T47D (cell line): ENCODE data around the gene SLC7A6.

Experiments
- DNase-seq, 2 experiments: peaks; one replicate each; pipeline versions ENCODE4 v3.0.0 to v3.0.0-alpha.2; 2011 to 2012; ENCODE audit warnings: low read depth in 1 of 2, low spot score in 1 of 2
- JUND ChIP-seq: IDR thresholded peaks from 2 replicates; pipeline ENCODE4 v1.6.1; 2012; ENCODE audit warnings: low read depth
- in situ Hi-C: cut with HindIII; loops from 2 replicates; pipeline ENCODE4 v1.10.0; 2016; ENCODE audit warnings: low sequenced_read_pairs, low pct_unique_long_range_greater_than_20kb

Gene SLC7A6

GRCh38 chr16:68251832-68252231, 12.5 kb upstream of the SLC7A6 start:
- in situ Hi-C loops: no loop called here
- no peak for DNase-seq
- TF ChIP-seq JUND: no peak

DNA sequence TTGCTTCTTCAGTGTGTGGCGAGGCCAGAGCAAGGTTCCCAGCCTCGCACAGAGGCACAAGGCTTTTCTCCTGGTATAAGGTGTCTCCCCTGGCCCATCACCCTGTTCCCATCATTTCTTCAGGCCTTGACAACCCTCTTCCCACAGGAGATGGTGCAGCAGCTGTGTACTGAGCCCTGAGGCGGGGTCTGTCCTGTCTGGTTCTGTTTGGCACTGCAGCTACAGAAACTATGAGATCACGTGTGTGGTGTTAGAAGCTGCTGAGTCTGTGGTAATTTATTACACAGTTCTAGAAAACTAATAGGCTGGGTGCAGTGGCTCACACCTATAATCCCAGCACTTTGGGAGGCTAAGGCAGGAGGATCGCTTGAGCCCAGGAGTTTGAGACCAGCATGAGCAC, 11.9 kb upstream of the SLC7A6 start:
- TF ChIP-seq JUND: no peak
- in situ Hi-C loops: no loop called here

DNA sequence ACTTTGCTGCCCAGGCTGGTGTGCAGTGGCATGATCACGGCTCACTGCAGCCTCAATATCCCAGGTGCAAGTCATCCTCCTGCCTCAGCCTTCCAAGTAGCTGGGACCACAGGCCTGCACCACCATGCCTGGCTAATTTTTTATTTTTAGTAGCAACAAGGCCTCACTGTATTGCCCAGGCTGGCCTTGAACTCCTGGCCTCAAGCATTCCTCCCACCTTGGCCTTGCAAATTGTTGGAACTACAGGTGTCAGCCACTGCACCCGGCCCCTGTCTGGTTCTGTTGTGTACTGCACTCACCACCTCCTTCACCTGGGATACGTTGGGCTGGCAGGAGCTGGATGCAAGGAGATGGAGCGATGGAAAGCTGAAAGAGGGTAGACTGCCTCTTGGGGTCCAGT, 10.6 kb upstream of the SLC7A6 start:
- in situ Hi-C loops: no loop called here
- no peak for TF ChIP-seq JUND
- no peak for DNase-seq

More for the DNA sequence above, 11.9 kb upstream of the SLC7A6 start:
- DNase-seq: no peak

GRCh38 chr16:68255712-68256111, 8.6 kb upstream of the SLC7A6 start:
- TF ChIP-seq JUND: no peak
- in situ Hi-C loops: no loop called here
- DNase-seq: no peak

GRCh38 chr16:68257251-68257905, 6.9 kb upstream of the SLC7A6 start:
- in situ Hi-C loops: no loop called here
- DNase-seq: peak; percentile 55 to 83
- TF ChIP-seq JUND: no peak

- in situ Hi-C loops: no loop called here
- peak; percentile 55 to 78 for DNase-seq
These were observed 6.2 kb upstream of the SLC7A6 start for GRCh38 chr16:68257906-68258800.

DNA sequence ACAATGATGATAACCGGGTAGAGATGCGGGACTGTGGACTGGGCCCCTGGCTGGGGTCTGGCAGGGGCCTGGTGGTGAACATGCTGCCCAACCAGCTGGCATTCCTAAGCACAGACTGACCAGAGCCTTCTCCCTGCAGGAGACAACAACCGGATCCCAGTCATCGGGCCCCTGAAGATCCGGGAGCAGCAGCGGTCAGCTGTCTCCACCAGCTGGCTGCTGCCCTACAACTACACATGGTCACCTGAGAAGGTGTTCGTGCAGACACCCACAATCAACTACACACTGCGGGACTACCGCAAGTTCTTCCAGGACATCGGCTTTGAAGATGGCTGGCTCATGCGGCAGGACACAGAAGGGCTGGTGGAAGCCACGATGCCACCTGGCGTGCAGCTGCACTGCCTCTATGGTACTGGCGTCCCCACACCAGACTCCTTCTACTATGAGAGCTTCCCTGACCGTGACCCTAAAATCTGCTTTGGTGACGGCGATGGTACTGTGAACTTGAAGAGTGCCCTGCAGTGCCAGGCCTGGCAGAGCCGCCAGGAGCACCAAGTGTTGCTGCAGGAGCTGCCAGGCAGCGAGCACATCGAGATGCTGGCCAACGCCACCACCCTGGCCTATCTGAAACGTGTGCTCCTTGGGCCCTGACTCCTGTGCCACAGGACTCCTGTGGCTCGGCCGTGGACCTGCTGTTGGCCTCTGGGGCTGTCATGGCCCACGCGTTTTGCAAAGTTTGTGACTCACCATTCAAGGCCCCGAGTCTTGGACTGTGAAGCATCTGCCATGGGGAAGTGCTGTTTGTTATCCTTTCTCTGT, 5.1 kb upstream of the SLC7A6 start:
- no peak for DNase-seq
- in situ Hi-C loops: no loop called here
- TF ChIP-seq JUND: no peak

More at GRCh38 chr16:68257906-68258800, 6.2 kb upstream of the SLC7A6 start:
- TF ChIP-seq JUND: no peak

- no peak for DNase-seq
- in situ Hi-C loops: no loop called here
- no peak for TF ChIP-seq JUND
These were observed 683 bp upstream of the SLC7A6 start for GRCh38 chr16:68263559-68264127.

GRCh38 chr16:68265078-68265920, 973 bp downstream of the SLC7A6 start:
- in situ Hi-C loops: no loop called here
- no peak for TF ChIP-seq JUND
- peak; percentile 39 to 84 for DNase-seq

DNA sequence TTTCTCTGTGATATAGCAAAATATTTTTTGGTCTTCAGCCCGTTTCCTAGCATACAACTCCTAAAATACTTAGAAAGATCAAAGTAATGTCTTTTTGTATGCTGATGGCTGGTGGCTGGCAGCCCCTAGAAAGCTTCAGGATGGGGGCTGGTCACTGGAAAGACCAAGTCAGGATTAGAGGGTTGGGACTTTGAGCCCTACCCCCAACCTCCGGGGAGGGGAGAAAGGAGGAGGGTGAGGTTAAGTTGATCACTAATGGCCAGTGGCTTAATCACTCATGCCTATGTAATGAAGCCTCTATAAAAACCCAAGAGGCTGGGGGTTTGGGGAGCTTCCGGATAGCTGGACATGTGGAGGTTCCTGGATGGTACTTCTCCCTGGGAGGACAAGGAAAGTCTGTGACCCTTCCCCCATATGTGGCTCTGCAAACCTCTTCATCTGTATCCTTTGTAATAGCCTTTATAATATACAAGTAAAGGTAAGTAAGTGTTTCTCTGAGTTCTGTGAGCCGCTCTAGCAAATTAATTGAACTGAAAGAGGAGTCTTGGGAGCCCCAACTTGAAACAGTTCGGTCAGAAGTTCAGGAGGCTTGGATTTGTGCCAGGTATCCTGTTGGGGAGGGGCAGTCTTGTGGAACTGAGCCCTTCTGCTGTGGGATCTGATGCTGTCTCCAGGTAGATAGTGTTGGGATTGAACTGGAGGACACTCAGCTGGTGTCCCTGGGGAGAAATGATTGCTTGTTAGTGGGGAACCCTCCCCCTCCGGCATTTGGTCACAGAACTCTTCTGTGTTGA, 3.5 kb downstream of the SLC7A6 start:
- in situ Hi-C loops: no loop called here

DNA sequence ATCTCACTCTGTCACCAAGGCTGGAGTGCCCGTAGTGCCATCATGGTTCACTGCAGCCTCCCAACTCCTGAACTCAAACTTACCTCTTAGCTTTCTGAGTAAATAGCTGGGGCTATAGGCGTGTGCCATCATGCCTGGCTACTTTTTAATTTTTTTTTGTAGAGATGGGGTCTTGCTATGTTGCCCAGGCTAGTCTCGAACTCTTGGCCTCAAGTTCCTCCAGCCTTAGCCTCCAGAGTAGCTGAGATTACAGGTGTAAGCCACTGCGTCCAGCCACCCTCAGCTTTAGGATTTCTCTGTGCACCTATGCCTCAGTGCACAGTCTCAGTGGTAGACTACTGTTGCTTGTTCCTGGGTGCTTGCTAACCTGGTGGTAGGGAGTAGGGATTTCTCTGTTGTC, 5.5 kb downstream of the SLC7A6 start:
- TF ChIP-seq JUND: no peak
- DNase-seq: no peak
- in situ Hi-C loops: no loop called here

More for the DNA sequence above, 3.5 kb downstream of the SLC7A6 start:
- DNase-seq: peak in 1 of 2 experiments; percentile 38
- no peak for TF ChIP-seq JUND
